Tongue (tissue), 2 donors: ENCODE measurements around the gene RRM1. TPM values are rescaled to one million over a fixed set of nuclear protein-coding genes. Genes with fewer than 3 reads are reported as not detected.
A peak's percentile ranks its signal among the peaks of the same experiment; 100 is the strongest.

Source experiments
- DNase-seq: peaks from one replicate; pipeline ENCODE4 v3.0.0-alpha.2; 2015
- total RNA-seq: library from RNA; depleted of rRNA; stranded (reverse); fragments of >200 nt; gene quantifications from one replicate; pipeline ENCODE4 v1.2.3, GENCODE V29; 2014

The RRM1 gene
- total RNA-seq, 1 donor from 2014 or later: 80.0 TPM

GRCh38 chr11:4187055-4187988 is 92.7 kb downstream of the RRM1 start:
- peak; percentile 95 for DNase-seq

Other genes with a start within 250 kb of the RRM1 start
- gene STIM1, start 239.1 kb upstream of the RRM1 start, total RNA-seq: 71.0 TPM